ENCODE measurements around the gene VAPA.

DNA sequence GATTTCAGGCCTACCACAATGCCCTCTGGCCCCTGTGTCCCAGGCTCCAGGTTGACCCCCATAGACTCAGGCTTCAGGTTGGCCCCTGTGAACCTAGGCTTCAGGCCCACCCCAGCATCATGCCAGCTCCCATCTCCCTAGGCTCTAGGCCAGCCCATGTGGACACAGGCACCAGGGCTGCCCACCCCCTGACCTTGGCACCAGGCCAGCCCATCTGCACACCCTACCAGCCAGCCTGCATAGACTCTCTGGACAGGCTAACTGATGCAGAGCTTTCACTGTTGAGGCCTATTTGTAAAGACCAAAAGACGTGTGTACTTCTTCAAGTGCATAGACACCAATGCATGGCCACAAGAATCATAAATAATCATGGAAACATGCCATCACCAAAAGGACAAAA lies 83.9 kb downstream of the VAPA start:
- TF ChIP-seq, protein P1, sequence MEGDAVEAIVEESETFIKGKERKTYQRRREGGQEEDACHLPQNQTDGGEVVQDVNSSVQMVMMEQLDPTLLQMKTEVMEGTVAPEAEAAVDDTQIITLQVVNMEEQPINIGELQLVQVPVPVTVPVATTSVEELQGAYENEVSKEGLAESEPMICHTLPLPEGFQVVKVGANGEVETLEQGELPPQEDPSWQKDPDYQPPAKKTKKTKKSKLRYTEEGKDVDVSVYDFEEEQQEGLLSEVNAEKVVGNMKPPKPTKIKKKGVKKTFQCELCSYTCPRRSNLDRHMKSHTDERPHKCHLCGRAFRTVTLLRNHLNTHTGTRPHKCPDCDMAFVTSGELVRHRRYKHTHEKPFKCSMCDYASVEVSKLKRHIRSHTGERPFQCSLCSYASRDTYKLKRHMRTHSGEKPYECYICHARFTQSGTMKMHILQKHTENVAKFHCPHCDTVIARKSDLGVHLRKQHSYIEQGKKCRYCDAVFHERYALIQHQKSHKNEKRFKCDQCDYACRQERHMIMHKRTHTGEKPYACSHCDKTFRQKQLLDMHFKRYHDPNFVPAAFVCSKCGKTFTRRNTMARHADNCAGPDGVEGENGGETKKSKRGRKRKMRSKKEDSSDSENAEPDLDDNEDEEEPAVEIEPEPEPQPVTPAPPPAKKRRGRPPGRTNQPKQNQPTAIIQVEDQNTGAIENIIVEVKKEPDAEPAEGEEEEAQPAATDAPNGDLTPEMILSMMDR (IDR thresholded peaks at IDR 0.05), result no peak
- no peak for TF ChIP-seq ZFX (IDR thresholded peaks at IDR 0.05; ENCODE audit: borderline replicate concordance)

Measured in 22Rv1 (cell line).